Activated CD8-positive, alpha-beta memory T cell treated with anti-CD3 and anti-CD28 coated beads for 1 hour (primary cell): Measurements from ENCODE around the gene AOAH.
A peak's percentile ranks its signal among the peaks of the same experiment; 100 is the strongest.
"Not testable (repeated sequence)": the region's sequence is repeated elsewhere in the genome, so short reads cannot be mapped to it uniquely, and the experiment has no call there.

Experiments
- DNase-seq, 2 donors: peaks; one replicate each; pipeline ENCODE4 v3.0.0-alpha.2; 2020; ENCODE audit warnings: low read depth in 1 of 2; ENCODE audit errors: extremely low read depth in 1 of 2

Gene AOAH

GRCh38 chr7:36478745-36479144 is 245.5 kb downstream of the AOAH start:
- no peak for DNase-seq

DNA sequence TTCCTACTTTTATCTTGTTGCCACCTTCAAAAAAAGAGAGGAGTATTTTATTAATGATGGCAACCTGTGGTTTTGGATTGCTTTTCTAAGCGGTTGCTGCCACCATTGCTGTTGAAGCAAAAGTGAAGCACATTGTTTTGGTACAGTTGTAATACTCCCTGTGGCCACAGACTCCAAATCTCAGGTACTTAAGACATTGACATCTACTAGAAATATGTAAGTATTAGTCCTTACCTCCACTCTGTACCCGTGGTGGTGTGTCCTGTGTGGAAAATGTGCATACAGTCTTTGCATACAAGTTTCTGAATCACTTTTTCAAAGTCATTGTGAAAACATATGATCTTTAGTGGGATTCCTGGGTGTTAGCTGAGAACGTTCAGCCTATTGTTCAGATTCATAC is 248.9 kb downstream of the AOAH start:
- DNase-seq, result no peak

DNA sequence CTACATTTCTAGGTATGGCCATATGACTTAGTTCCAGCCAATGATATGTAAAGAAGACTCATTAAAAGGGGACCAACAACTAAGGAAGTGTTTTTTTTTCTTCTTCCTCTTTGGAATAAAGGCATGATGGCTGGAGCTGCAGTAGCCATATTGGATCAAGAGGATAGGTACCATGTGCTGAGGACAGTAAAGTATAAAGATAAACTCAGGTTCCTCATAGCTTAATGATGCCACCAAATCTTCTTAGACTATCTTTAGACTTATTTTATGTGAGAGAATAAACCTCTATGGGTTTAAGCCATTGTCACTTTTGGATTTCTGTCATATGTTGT is 249.3 kb downstream of the AOAH start:
- no peak for DNase-seq

- no peak for DNase-seq
Observed at GRCh38 chr7:36474283-36475010, 249.8 kb downstream of the AOAH start.

DNA sequence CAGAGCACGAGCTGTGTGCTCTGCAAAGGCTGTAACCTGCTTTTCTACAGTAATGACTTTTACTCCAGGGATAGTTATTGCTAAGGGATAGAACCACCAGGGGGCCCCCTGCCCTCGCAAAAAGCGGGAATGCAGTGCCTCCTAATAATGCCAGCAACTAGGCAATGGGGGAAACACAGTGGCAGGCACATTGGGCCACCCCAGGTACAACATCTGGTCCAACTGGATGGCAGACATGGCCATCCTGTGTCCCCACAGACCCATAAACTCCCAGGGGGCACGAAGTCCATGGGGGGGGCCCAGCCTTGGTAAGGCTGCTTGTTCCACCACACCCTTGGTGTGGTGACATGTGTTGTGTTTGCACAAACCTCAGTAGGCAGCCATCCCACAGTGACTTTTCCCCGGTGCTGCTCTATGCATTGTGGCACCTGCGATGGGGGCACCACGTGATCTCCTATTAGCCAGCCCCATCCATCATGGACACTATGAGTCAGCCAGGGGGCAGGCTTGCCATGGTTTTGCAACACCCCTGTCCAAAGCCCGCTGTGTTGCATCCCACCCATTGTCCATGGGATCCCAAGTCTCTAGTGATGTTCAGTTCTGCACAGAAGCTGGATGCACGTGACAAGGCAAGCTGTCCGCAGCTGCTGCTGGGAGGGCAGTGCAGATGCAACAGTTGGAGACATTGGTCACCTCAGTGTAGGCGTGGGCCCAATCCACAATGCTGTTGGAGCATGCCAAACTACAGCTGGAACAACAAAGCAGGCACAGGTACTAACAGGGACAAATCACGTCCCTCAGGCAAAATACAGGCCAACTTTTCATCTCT is 250.6 kb downstream of the AOAH start:
- peak in 1 of 2 donors; percentile 3 for DNase-seq

GRCh38 chr7:36472141-36472729 is 252.1 kb downstream of the AOAH start:
- DNase-seq, result no peak

DNA sequence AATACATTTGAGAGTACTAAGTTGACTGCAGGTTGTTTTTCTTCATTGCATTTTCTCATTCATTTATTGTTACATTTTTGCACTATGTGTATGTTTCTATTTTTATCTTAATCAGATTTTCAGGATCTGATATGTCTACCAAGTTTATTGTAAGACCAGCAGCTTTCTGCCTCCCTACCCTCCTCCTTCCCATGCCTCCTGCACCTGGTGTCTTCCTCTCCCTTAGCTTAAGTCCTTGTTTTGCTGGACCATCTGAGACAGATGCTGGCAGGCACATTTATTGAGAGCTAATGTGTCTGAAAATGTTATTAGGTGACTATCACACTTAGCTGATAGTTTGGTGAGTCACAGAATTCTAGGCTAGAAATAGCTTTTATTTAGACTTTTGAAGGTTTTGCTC is 255.1 kb downstream of the AOAH start:
- DNase-seq, result no peak

DNA sequence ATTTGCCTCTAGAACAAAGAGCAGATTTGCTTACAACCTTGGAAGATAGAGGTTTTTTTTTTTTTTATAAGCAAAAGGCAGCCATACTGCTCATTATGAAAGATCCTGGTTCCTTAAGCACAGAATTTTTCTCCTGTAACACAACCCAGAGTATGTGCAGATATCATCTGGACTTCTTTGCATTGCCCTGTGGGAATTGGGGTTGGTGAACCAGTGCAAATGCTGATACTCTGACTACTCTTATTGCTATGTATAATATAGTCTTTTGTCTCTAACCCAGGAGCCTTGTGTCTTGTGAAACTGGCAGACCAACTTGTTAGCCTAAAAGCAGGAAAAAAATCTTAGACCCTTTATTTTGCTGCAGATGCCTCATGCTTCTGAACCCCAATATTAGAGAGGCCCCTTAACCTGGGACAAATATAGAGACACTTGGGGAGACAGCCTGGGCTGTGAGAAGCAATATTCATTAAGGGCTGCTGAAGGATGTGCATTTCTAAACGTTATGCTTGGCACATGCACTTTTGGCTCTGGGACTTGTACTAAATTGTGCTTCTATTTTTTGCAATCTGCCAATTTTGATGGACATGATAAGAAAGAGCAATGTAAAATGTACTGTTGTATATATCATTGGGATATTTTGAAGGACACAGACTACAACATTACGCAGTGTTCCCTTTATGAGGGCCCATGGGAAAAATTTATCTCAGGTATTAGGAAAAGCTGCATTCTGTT is 255.8 kb downstream of the AOAH start:
- DNase-seq, result no peak

GRCh38 chr7:36466001-36466400 is 258.3 kb downstream of the AOAH start:
- DNase-seq, result not testable (repeated sequence)

DNA sequence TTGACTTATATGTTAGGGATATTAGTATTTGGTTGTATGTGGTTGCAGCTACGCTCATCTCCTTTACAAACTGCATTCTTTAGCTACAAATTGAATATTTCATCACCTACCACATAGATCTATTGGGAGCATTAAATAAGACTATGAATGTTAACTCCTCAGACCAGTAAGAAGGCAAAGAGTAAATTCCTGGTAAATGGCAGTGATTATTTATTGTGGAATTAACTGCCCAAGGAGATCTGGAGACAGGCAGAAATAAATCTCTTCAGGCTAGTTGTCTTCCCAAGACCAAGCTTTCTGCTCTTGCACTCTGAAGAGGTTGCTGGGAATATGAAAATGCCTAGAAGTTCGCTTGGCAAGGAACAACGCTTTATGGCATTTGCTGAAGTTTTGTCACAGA is 260.0 kb downstream of the AOAH start:
- DNase-seq, result no peak
